ENCODE results near the gene PGLYRP2.
"Not testable (repeated sequence)": the region's sequence is repeated elsewhere in the genome, so short reads cannot be mapped to it uniquely, and the experiment has no call there.

Gene PGLYRP2

GRCh38 chr19:15488489-15489226, 9.4 kb upstream of the PGLYRP2 start:
- DNase-seq (ENCODE audit: low read depth in 1 of 2, low spot score in 1 of 2) = no peak

DNA sequence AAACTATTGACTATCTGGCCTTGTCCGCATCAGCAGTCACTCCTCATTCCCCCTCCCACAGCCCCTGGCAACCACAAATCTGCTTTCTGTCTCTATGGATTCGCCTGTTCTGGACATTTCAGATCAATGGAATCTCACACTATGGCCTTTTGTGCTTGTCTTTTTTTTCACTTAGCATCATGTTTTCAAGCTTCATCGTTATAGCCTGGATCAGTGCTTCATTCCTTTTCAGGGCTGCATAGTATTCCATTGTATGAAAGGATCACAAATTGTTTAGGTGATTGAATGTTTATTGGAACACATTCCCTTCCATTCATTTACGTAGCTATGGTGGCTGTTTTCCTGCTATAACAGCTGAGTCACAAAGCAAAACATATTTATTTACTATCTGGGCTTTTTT, 7.7 kb upstream of the PGLYRP2 start:
- no peak for DNase-seq (ENCODE audit: low read depth in 1 of 2, low spot score in 1 of 2)

- DNase-seq (ENCODE audit: low read depth in 1 of 2, low spot score in 1 of 2) = not testable (repeated sequence)
These were observed 6.5 kb upstream of the PGLYRP2 start for GRCh38 chr19:15485768-15486167.

DNA sequence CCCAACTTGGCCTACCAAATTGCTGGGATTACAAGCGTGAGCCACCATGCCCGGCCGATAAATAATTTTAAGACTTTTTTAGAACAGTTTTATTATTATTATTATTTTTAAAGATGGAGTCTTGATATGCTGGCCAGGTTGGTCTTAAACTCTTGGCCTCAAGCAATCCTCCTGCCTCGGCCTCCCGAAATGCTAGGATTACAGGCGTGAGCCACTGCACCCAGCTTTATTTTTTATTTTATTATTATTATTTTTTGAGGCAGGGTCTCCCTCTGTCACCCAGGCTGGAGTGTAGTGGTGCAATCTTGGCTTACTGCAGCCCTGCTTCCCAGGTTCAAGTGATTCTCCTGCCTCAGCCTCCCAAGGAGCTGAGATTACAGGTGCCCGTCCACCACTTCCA, 1.7 kb upstream of the PGLYRP2 start:
- not testable (repeated sequence) for DNase-seq (ENCODE audit: low read depth in 1 of 2, low spot score in 1 of 2)

GRCh38 chr19:15476325-15476724, 3.0 kb downstream of the PGLYRP2 start:
- DNase-seq (ENCODE audit: low read depth in 1 of 2, low spot score in 1 of 2) = no peak

DNA sequence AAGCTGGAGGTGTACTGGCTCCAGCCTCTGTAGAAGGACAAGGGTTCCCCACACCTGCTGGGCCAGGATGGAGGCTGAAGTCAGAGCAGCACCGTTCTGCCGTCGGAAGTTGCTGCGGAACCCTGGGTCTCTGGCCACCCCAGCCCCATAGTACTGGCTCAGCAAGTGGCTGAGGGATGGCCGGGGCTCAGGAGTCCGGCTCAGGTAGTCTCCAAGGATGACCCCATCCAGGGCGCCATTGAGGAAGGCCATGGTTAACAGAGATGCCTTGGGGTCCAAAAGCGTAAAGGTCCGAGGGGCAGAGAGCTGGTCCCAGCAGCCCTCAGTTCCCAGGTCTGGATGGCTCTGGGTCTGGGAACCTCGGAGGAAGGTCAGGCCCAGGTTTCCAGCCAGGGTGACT, 3.7 kb downstream of the PGLYRP2 start:
- DNase-seq (ENCODE audit: low read depth in 1 of 2, low spot score in 1 of 2) = no peak

DNA sequence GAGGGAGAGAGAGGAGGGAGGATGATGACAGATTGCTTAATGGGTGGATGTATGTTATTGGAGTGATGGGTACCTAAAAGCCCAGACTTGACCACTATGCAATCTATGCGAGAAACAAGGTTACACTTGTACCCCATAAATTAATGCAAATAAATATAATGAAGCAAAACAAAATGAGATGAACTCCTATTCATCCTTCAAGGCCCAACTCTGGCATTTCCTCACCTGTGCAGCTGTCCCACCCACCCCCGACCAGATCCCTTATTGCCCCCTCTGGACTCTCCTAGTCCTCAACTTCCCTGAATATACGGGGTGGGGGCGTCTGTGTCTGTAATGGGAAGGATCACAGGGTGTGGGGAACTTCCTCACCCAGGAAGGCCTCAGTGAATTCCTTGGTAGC, 4.1 kb downstream of the PGLYRP2 start:
- DNase-seq (ENCODE audit: low read depth in 1 of 2, low spot score in 1 of 2) = no peak

DNA sequence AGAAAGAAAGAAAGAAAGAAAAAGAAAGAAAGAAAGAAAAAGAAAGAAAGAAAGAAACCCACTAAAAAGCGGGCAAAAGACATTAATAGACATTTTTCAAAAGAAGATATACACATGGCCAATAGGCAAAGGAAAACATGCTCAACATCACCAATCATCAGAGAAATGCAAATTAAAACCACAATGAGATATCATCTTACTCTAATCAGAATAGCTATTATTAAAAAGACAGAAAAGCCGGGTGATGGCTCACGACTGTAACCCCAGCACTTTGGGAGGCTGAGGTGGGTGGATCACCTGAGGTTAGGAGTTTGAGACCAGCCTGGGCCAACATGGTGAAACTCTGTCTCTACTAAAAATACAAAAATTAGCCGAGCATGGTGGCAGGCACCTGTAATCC, 5.5 kb downstream of the PGLYRP2 start:
- DNase-seq (ENCODE audit: low read depth in 1 of 2, low spot score in 1 of 2) = not testable (repeated sequence)

- no peak for DNase-seq (ENCODE audit: low read depth in 1 of 2, low spot score in 1 of 2)
These were observed 7.6 kb downstream of the PGLYRP2 start for GRCh38 chr19:15471639-15472101.

- no peak for DNase-seq (ENCODE audit: low read depth in 1 of 2, low spot score in 1 of 2)
These were observed 9.6 kb downstream of the PGLYRP2 start for GRCh38 chr19:15469513-15470297.

DNA sequence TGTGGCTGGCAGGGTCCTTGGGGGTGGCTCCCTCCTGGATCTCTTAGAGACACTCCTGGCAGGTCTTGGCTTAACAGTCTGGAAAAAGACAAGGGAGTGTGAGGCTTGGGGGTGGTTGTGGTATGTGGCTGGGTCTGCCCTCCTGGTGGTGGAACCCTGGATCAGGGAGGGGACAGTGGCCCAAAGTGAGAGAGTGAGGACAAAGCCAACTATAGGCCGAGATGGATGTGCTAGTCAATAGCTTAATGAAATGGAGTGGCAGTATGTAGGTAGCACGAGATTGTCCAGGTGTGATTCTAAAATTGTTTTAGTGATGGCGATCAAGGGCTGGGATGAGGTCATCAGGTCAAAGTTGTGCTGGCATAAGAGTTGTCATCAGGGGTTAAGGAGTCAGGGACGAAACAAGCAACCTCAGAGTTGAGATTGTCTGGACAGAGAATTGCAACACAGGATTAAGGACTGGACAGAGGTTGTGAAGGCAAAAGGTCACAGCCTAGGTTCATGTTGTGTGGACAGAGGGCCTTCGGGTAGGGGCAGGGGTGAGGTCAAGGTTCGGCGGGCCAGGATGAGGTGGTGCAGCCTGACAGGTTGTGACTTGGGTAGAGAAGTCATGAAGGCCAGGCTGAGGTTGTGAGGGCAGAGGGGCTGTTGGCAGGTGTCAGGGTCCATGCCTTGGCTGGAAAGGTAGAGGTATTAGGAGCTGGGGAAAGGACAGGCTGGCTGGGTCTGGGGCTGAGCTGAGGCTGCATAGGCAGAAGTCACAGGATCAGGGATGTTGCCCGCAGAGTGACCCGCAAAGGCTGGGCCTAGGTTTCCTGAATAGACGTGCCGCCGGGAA, 10.4 kb downstream of the PGLYRP2 start:
- DNase-seq (ENCODE audit: low read depth in 1 of 2, low spot score in 1 of 2) = no peak

- no peak for DNase-seq (ENCODE audit: low read depth in 1 of 2, low spot score in 1 of 2)
These were observed 11.5 kb downstream of the PGLYRP2 start for GRCh38 chr19:15467734-15468214.

- peak in 1 of 2 donors; percentile 69 for DNase-seq (ENCODE audit: low read depth in 1 of 2, low spot score in 1 of 2)
These were observed 12.2 kb downstream of the PGLYRP2 start for GRCh38 chr19:15466851-15467733.

GRCh38 chr19:15464394-15465385, 14.6 kb downstream of the PGLYRP2 start, which contains the start of gene RASAL3:
Gene RASAL3 (minus strand): TSS chr19:15464544. CDS start chr19:15464358, 186 bp downstream.
- peak; percentile 29 to 53 for DNase-seq (ENCODE audit: low read depth in 1 of 2, low spot score in 1 of 2)

GRCh38 chr19:15463861-15464371, 15.4 kb downstream of the PGLYRP2 start:
- DNase-seq (ENCODE audit: low read depth in 1 of 2, low spot score in 1 of 2) = peak; percentile 54 to 67

GRCh38 chr19:15461694-15462093, 17.6 kb downstream of the PGLYRP2 start:
- DNase-seq (ENCODE audit: low read depth in 1 of 2, low spot score in 1 of 2) = no peak

- no peak for DNase-seq (ENCODE audit: low read depth in 1 of 2, low spot score in 1 of 2)
These were observed 21.4 kb downstream of the PGLYRP2 start for GRCh38 chr19:15457701-15458484.

Data from activated CD4-positive, alpha-beta T cell treated with anti-CD3 and anti-CD28 coated beads, Interleukin-2, amount 50 U/mL, for 24 hours (primary cell).